AG10803 (cell line): ENCODE results near the gene COLEC11.

Source experiments
- DNase-seq: peaks from one replicate; pipeline ENCODE4 v3.0.0; 2010; ENCODE audit warnings: low read depth
- H3K4me3 ChIP-seq: 2 replicates; pipeline ENCODE4 v1.5.1; 2011; ENCODE audit warnings: mild to moderate bottlenecking, low read length, control low read depth
- CTCF ChIP-seq: conservative IDR thresholded peaks from 2 replicates; pipeline ENCODE4 v1.5.1; 2011; ENCODE audit warnings: mild to moderate bottlenecking, low read length, control low read depth, inconsistent platforms

Gene COLEC11

DNA sequence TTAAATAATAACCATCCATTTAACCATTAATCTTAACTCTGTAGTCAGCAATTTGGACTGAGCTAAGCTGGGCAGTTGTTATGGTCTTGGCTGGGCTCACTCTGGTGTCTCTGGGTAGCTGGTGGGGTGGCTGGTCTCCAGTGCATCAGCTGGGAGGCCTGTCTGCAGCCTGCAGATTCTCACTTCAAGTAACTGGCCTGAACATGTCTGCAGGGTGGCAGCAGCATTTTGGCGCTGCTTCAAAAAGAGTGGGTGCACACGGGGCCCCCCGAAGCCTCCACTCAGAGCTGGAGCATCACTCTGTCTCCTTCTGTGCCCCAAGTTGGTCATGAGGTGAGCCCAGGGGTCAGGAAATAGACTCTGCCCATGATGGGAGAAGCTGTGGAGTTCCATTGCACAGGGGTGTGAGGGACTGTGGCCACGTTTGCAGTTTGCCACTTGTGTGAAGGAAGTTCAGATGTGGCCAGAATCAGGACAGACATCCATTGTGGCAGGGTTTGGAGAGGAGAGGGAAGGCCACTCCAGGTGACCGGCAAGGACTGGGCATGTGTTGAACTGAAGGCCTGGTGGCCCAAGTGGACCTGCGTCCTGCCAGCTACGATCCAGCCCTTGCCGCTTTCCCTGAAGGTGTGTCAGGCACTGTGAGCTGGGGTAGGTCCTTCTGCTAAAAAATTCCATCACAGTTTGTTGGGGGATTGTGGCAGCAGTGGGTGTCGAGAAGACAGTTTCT is 58.1 kb downstream of the COLEC11 start:
- no peak for TF ChIP-seq CTCF
- H3K4me3 ChIP-seq = no peak overlapping the region
- no peak for DNase-seq

GRCh38 chr2:3654011-3654410 is 59.1 kb downstream of the COLEC11 start:
- TF ChIP-seq CTCF = no peak
- DNase-seq = no peak
- no peak overlapping the region for H3K4me3 ChIP-seq

GRCh38 chr2:3654531-3655225 is 59.8 kb downstream of the COLEC11 start:
- no peak for TF ChIP-seq CTCF
- no peak for DNase-seq
- no peak overlapping the region for H3K4me3 ChIP-seq

- no peak for TF ChIP-seq CTCF
- no peak for DNase-seq
- H3K4me3 ChIP-seq = no peak overlapping the region
Observed at GRCh38 chr2:3655871-3656761, 61.2 kb downstream of the COLEC11 start.

DNA sequence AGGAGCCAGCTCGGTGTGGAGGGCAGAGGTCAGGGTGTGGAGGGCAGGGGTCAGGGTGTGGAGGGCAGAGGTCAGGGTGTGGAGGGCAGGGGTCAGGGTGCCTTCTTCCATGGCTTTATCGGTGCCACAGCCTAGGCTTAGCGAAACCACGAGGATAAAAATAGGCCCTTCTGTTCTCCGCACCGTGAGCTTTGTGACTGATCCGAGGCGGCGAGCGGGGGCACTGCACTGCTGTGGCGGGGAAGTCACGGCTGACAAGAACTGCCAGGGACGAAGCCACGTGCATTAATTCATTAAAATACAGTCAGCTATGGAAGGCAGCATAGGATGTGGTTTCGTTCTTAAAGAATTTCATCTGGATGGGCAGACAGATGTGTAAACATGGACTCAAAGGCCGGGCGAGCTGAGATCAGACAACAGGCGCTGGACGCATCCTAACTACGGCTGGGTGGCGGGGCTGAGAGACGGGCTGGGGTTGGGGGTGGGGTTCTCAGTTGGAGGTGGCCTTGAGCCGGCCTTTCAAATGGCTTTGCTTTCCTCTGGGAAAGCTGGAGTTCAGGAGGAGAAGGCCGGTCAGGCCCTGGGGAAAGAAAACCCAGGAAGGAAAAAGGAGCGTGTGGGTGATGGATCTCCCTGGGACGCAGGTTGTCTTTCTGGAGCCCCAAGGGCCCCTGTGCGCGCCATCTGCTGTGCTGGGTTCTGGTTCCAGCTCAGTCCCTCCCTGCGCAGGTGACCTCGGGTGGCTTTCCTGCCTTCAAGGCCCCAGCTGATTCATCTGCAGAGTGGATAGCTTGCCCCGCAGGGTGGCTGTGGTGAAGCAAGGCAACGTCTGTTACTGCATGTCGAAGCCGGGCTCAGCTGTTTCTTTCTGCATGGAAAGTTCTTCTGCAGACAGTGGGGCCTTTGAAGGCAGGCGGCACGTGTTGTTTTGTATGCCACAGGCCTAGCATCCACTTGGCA is 62.1 kb downstream of the COLEC11 start:
- DNase-seq = no peak
- no peak overlapping the region for H3K4me3 ChIP-seq
- TF ChIP-seq CTCF = no peak

- no peak for DNase-seq
- H3K4me3 ChIP-seq = no peak within 1 kb of the TSS
- TF ChIP-seq CTCF = no peak
Observed at GRCh38 chr2:3657881-3658280, 63.0 kb downstream of the COLEC11 start, which contains the start of gene ALLC. Gene ALLC (plus strand): TSS chr2:3658200. CDS start chr2:3671158, 12,958 bp downstream.
